Eye (tissue), 1 donor: Measurements from ENCODE around the gene CPNE5.
A peak's percentile ranks its signal among the peaks of the same experiment; 100 is the strongest.
"Not testable (repeated sequence)": the region's sequence is repeated elsewhere in the genome, so short reads cannot be mapped to it uniquely, and the experiment has no call there.

Experiments
- DNase-seq: peaks from one replicate; pipeline ENCODE4 v3.0.0-alpha.2; 2015

Gene CPNE5

DNA sequence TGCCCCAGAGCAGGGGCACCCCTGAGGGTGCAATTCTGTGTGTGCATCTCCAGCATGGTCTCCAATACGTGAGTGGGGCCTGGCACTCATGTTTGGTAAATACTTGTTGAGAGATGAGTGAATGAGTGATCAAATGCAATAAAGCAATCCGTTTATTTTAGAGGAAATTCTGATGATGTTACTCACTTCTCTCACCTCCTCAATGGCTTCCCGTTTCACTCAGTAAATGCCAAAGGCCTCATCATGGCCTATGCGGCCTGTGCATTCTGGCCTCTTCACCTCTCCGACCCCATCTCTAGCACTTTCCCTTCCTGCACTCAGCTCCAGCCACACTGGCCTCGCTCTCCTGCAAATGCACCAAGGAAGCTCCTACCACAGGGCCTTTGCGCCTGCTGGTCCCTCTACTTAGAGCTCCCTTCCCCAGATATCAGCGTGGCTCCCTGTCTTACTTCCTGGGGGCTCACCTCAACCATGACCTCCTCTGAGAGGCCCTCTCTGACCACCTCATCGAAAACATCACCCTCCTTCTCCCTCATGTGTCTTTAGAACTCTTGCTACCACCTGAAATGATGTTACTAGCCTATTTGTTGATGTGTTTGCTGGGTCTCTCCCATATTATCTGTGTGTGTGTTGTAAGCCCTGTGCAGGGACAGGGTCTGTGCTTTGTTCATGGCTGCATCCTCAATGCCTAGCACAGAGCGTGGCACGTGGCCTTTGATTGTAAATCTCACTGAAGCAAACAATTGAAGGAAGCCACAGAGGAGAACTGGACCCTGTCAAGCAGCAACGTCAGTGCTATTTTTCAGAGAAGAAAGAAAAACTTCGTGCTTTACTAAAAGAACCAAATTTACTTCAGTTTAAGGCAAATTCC lies 99.1 kb downstream of the CPNE5 start:
- no peak for DNase-seq

DNA sequence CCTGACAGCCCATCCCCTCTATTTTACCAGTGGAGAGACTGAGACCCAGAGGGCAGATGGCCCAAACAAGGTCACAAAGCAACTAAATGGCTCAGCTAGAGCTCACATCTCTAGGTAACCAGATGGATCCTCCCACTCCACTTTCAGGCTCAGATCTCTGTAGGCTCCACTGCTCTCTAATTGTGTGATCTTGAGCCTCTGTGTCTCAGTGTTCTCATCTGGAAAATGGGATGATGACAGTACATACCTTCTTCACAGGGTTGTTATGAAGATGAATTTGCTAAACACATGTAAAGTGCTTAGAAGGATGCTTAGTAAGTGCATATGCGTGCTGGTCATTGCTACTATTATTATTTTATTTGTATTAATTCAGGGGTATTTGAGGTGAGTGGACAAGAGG lies 101.1 kb downstream of the CPNE5 start:
- no peak for DNase-seq

DNA sequence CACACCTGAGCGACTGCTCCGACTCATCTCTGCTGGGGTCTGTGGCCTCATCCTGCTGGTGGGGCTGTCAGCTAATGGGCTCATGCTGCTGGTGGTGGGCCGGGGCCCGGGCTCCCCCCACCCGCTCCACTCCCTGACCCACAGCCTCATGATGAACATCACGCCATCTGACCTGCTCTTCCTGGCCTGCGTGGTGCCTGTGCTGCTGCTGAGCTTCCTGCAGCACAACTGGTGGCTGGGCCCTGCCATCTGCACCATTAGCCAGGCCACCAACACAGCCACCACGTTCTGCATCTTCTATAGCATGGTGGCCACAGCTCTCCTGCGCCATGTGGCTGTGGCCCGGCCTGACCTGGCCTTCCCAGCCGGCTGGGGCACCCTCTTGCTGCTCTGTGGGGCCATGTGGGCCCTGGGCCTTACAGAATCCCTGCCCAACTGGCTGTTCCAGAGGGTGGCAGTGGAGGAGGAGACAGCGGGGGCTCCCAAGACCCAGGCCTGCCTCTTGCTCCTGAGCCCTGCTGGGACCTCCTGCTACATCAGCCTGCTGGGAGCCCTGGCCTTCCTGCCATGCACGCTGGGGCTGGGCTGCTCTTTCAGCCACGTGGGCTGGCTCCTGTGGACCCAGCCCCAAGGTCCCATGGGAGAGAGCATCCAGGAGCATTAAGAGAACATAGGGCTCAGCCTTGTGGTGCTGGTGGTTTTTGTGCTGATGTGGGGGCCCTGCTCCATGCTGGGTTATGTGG lies 102.0 kb downstream of the CPNE5 start:
- DNase-seq = no peak

DNA sequence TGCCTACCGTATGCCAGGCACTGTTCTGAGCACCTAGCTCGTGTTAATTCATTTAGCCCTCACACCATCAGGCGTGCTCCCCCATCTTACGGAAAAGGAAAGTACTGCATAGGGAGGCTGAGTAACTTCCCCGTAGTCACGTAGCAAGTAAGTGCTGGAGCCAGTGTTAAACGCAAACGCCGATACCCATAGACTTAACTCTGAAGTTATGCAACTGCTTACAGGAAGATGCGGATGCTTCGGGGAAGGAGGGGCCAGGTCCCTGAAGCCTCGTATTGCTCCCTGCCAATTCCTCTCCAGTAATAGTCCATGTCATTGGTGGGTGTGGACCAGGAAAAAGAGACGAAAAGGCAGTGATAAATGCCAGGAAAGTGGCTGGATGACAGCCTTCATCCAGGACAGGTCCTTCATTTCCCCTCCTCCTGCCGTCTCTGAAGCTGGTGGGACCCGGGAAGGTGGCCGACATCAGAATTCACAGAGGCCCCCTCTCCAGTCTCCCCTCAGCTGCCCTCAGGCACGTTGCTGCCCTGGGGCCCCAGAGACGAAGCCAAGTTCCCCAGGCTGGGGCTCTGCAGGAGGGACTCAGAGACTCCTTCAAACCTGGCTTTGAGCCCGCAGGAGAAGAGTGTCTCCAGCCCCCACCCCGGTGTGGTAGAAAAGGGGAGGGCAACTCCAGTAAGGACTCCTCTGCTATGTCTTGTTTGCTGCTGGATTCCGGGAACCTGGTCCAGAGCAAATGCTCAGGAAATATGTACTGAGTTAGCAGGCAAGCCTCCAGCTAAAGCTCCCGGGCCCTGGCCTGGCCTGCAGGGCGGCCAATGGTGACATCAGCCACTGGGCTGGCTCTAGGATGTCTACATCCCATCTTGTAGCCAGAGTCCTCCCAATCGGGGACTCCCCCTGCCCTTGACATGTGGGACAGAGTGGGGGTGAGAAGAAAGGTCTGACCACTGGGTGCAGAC lies 103.9 kb downstream of the CPNE5 start:
- DNase-seq = peak; percentile 56

DNA sequence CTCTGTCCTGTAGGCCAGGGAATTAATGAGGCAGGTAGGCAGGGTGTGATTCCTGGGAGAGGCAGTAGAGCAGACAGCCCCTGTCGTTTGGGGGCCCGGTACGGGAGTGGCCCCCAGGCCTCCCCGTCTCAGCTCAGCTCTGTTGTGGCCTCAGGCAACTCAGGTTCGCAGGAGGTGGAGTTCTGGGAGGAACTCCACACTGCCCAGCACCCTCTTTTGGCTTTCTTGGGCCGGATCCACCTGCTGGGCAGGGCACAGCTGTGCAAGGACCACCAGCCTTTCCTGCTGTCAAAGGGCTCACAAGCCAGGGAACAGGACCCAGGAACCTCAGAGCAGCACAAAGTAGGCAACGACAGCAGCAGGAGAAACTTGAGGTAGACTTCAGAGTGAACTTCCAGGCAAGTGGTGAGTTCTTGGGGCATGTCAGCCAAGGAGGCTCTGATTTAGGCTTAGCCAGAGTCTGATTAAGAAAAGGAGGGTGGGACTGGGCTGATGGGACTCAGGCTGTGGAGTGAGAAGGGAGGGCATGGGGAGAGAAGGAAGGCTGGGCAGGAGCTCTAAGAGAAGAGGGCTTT lies 104.7 kb downstream of the CPNE5 start:
- DNase-seq = no peak

DNA sequence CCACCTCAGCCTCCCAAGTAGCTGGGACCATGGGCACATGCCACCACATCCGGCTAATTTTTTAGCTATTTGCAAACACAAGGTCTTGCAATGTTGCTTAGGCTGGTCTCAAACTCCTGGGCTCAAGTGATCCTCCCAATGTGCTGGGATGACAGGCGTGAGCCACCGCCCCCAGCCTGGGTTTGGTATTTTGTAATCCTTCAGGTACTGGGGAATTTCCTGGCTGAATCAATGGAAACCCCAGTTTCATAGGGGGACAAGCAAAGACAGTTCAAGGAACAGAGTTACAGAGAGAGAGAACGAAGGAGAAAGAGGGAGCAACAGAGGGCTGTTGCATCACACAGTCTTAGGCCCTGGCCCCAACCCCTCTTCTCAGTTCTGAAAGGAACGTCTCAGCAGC lies 105.9 kb downstream of the CPNE5 start:
- no peak for DNase-seq

DNA sequence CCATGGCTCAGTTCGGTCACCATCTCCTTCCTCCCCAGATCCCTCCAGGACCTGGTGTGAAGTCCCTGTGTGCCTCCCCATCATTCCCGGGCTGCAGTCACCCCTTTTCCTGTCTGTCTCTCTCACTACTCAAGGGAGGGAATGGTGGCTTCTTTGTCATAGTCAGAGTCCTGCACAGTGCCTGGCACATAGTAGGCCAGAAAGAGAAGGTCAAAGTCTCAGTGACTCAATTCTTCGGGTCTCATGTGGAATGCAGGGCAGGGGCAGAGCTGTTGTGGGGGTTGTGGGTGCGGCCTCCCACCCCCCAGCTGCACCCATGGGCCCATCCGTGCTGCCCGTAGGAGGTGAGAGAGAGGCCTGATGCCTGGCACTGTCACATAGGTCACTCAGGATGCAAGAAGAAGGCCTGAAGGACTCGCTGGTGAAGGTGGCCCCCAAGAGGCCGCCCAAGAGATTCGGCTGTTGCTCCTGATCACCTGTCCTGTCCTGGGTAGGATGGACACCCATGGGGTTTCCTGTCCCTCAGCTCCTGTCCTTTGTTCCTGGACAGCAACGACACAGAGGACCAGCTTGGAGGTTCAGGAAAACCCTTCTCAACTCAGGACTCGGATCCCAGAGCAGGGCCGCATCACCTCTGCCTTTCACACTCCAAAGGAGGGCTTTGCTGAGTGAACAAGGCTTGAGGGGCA lies 107.5 kb downstream of the CPNE5 start:
- no peak for DNase-seq

DNA sequence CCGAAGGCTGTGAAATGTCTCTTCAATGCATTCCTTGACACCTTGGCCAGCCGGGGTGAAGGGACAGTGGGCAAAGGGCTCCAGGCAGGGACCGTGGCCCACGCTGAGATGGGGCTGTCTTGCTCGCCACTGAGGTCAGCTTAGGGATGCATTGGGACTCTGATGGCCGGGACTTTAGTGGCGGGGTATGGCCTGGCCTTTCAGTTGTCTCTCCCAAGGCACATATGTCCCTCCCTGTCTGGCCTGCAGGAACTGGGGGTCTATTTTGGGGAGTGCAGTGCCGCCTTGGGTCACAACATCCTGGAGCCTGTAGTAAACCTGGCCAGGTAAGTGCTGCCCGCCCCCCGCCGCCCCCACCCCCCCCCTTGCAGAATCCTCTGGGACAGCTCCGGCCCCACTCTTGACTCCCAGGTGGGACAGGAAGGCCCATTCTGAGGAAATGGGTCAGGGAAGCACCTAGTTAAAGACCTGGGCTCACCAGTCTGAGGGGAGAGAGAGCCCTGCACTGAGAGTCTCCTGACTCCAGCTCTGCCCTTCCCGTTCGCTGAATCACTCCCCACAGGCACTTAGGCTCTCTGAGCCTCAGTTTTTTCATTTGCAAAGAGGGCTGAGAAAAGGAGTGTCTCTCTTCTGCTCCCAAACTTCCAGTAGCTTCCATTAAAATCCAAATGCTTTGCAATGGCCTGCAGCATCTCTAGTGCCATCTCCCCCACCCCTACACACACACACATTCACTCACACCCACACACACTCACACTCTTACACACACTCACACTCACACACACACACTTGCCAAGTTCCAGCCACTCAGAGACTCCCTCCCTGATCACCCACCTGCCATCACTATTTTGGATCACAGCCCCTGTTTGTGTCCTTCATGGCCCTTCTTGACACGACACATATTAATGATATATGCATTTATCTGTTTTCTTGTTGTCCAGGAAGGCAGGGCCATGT lies 108.5 kb downstream of the CPNE5 start:
- no peak for DNase-seq

DNA sequence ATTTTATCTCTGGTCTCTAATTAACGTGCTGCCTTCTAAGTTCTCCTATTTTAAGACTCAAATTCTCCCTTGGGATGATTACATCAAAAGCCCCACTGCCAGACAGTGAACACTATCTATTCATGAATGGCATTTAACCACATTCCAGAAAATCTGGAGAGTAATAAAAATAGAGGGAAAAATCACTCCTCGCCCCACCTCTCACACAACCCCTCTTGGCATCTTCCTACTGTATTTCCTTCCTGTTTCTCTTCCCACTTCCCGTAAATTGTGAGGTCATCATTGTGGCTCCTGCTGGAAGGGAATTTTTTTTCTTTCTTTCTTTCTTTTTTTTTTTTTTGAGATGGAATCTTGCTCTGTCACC lies 110.1 kb downstream of the CPNE5 start:
- DNase-seq = no peak

DNA sequence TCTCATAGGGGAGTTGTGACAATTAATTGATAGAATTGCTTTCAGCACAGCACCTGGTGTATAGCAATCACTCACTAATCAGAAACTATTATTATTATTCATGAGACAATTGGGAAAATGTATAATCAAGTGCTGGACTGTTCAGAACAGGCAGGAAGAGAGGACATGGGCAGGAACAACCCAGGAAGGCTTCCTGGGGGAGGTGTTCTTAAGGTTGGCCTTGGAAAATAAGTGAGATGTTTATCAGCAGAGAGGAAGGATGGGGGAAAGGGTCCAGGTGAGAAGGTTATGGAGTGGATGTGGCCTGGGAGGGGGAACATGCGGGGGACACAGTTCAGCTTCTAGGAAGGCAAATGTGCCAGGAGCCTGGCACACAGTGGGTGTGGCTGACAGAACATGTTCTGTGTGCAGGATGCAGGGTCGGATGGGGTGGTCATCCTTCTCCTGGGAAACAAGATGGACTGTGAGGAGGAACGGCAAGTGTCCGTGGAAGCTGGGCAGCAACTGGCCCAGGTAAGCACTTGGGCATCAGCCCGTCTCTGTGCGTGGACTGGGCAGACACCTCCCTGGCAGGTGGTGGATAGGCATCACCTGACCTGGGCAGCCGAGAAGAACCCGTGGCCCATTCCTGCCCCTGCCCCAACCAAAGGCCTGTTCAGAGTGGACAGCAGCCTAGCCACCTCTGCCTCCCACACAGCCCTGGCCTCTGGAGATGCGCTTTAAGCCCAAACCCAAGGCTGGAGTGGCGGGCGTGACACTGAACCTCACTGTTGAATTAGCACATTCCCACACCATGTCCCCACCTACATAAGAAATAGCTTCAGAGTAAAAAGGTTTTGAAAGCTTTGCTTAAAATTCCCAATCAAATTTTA lies 110.7 kb downstream of the CPNE5 start:
- no peak for DNase-seq

DNA sequence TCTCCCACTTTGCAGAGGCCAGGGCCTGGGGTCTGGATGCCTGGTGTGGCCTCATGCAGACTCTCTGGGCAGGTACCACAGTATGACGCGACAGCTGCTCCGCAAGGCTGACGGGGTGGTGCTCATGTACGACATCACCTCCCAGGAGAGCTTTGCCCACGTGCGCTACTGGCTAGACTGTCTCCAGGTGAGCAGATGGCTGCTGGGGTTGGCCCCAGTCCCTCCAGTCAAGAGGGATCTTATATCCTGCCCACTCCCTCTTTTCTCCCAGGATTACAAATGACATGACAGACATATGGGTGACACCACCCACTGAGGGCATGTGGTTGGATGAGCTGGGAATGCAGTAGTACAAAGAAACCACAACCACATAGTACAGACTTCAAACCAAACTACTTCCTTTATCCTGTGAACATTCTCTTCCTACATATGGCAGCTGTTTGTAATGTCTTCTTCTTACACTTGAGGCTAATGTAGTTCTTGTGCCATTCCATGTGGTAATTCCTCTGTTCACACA lies 111.7 kb downstream of the CPNE5 start:
- DNase-seq = no peak

DNA sequence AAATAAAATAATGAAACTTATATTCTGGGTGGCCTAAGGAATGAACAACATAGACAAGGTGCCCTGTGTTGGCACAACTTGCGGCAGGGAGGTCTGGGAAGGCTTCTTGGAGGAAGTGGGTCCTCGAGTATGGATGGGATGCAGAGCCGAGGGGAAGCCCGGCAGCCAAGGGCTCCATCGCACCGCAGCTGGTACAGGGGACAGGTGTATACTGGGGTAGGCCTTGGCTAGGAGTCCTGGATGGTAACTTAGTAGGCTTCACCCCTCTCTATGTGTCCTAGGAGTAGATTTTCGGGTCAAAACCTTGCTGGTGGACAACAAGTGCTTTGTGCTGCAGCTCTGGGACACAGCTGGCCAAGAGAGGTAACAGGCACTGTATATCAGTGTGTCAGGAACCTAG lies 113.7 kb downstream of the CPNE5 start:
- no peak for DNase-seq

DNA sequence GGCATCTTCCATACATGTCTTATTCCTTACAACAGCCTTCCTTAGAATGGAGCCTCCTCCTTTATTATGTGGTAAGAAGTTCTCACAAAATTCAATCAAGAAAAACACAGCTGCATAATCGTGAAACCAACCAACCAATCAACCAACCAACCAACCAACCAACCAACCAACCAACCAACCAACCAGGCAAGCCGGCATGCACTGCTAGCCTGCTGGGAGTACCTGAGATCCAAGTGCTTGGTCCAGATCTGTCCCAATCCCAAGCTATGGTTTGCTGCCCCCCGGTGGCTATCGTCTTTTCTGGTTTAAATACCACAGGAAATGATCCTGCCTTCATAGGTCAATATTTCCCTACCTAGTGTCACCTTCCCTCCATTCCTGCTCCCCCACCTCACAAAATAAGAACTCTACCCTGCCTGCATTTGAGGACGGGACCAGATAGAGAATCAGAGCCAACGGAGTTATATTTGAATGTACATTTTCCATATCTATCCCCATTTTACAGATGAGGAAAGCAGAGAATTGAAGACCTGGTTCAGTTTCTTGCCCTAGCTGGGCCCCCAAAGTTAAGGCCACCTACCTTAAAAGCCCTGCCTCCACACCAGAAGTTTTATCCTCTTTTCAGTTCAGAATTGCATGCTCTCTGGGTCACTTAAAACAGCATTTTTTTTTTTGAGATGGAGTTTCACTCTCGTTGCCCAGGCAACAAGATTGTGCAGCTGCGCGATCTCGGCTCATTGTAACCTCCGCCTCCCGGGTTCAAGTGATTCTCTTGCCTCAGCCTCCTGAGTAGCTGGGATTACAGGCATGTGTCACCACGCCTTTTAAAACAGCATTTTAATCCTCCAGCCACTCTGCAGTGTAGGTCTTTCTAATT lies 114.5 kb downstream of the CPNE5 start:
- DNase-seq = peak; percentile 58

DNA sequence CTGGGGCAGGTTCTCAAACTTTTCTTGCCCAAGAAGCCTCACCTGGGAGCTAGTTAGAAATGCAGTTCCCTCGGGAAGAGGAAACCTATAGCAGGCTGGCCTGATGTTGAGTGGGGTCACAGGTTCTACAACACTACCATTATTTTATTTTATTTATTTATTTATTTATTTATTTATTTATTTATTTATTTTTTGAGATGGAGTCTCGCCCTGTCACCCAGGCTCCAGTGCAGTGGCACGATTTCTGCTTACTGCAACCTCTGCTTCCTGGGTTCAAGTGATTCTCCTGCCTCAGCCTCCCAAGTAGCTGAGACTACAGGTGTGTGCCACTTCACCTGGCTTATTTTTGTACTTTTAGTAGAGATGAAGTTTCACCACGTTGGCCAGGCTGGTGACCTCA lies 115.3 kb downstream of the CPNE5 start:
- DNase-seq = not testable (repeated sequence)

DNA sequence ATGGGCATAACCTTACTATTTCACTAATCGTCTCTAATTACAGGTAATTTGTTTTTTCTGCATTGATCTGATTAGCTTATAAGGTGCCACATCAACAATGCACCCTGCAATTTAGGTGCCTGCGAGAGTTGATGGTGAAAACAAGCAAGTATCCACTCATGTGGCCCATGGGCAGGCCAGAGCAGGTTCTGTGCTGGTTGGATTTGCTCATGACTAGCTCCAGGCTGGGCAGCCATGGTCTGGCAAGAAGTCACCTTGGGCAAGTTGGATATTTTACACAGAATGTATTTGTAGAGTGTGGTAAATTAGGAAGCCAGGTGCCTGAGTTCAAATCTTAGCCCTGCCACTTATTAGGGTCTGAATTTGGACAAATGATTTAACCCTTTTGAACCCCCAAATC lies 116.4 kb downstream of the CPNE5 start:
- no peak for DNase-seq

DNA sequence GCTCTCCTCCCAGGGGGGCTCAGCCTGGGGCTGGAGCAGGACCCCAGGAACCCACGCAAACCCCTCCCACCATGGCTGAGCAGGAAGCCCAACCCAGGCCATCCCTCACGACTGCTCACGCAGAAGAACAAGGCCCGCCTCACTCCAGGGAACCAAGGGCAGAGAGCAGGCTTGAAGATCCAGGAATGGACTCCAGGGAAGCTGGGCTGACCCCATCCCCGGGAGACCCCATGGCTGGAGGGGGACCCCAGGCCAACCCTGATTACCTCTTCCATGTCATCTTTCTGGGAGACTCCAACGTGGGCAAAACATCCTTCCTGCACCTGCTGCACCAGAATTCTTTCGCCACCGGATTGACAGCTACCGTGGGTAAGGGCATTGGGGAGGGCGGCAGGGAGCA lies 116.9 kb downstream of the CPNE5 start:
- DNase-seq = no peak

DNA sequence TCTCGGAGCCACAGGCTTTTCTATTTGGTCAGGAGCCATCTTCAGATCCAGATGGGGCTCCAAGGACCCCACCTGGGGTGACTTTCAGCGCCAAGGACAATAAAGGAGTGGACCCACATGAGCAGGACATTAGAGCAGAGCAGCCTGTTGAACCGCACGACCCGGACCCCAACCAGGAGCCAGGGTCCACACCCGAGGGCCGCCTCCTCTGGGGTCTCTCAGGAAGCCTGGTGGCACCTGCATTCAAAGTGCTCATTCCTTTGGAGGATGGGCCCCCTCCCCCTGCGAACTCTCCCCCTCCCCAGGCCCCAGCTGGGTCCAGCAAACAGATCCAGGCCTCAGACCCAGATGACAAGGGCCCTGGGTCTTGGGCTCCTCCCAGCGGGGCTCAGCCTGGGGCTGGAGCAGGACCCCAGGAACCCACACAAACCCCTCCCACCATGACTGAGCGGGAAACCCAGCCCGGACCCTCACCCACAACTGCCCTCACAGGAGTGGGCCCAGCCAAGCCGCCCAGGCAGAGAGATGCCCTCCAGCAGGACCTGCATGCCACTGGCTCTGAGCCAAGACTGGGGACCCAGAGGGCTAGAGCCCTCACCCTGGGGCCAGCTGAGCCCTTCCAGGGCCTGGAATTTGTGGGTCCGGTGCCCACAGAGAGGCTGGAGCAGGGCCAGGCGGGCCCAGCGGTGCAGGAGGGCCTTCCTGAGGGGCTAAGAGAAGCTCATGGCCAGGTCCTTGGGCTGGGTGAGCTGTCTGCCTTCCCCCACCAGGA lies 117.7 kb downstream of the CPNE5 start:
- DNase-seq = no peak
